CD8-positive, alpha-beta memory T cell (primary cell): Measurements from ENCODE around the gene ADGB. TPM values are rescaled to one million over a fixed set of nuclear protein-coding genes. Genes with fewer than 3 reads are reported as not detected.

Source experiments
- CTCF ChIA-PET: fragments of 350-600 bp; sonication (Branson Sonifier 250); formaldehyde crosslinking; loops from one replicate; lab custom pipeline; 2021; ENCODE audit warnings: antibody characterized with exemption; lab: Charles Lee
- POLR2A ChIA-PET: fragments of 350-600 bp; sonication (Branson Sonifier 250); formaldehyde crosslinking; loops from one replicate; lab custom pipeline; 2021; ENCODE audit warnings: antibody characterized with exemption; lab: Charles Lee
- DNase-seq, 5 donors: peaks; one replicate each; pipeline versions ENCODE4 v3.0.0 to v3.0.0-alpha.2; 2020 to 2022; ENCODE audit warnings: mixed read lengths in 1 of 5
- H3K27ac ChIP-seq: one replicate; pipeline ENCODE4 v1.7.0; 2013; ENCODE audit warnings: low read depth, mild to moderate bottlenecking, low read length, moderate library complexity
- H3K27me3 ChIP-seq: 2 replicates; pipeline ENCODE4 v1.7.0; 2013; ENCODE audit warnings: low read length, mild to moderate bottlenecking; ENCODE audit not compliant: insufficient read depth, poor library complexity, severe bottlenecking
- H3K36me3 ChIP-seq: 2 replicates; pipeline ENCODE4 v1.7.0; 2013; ENCODE audit warnings: mild to moderate bottlenecking, low read length, moderate library complexity; ENCODE audit not compliant: insufficient read depth
- H3K4me1 ChIP-seq: 2 replicates; pipeline ENCODE4 v1.7.0; 2013; ENCODE audit warnings: mild to moderate bottlenecking, low read length, moderate library complexity; ENCODE audit not compliant: insufficient read depth
- H3K4me3 ChIP-seq: 2 replicates; pipeline ENCODE4 v1.7.0; 2013; ENCODE audit warnings: mild to moderate bottlenecking, low read length
- H3K9me3 ChIP-seq: 2 replicates; pipeline ENCODE4 v1.7.0; 2013; ENCODE audit warnings: mild to moderate bottlenecking, low read length
- H3K27ac Mint-ChIP-seq, 8 donors: one replicate each; pipeline ENCODE4 v1.8.0; 2020 to 2021; ENCODE audit warnings: mixed read lengths in 8 of 8, mild to moderate bottlenecking in 6 of 8, inconsistent platforms in 3 of 8, moderate library complexity in 3 of 8
- H3K27me3 Mint-ChIP-seq, 2 donors: one replicate each; pipeline ENCODE4 v1.8.0; 2020 to 2021; ENCODE audit warnings: mixed read lengths in 2 of 2, mild to moderate bottlenecking in 1 of 2, moderate library complexity in 1 of 2
- H3K36me3 Mint-ChIP-seq, 3 donors: one replicate each; pipeline ENCODE4 v1.8.0; 2020 to 2021; ENCODE audit warnings: mixed read lengths in 3 of 3, inconsistent platforms in 1 of 3, mild to moderate bottlenecking in 1 of 3
- H3K4me1 Mint-ChIP-seq, 3 donors: one replicate each; pipeline ENCODE4 v1.8.0; 2020 to 2021; ENCODE audit warnings: mixed read lengths in 3 of 3, inconsistent platforms in 1 of 3, mild to moderate bottlenecking in 1 of 3
- H3K4me3 Mint-ChIP-seq, 7 donors: one replicate each; pipeline ENCODE4 v1.8.0; 2020 to 2021; ENCODE audit warnings: mixed read lengths in 7 of 7, mild to moderate bottlenecking in 6 of 7, moderate library complexity in 4 of 7, inconsistent platforms in 2 of 7
- H3K9me3 Mint-ChIP-seq, 5 donors: one replicate each; pipeline ENCODE4 v1.8.0; 2020 to 2022; ENCODE audit warnings: mixed read lengths in 5 of 5, mild to moderate bottlenecking in 3 of 5, moderate library complexity in 2 of 5, inconsistent platforms in 1 of 5
- polyA plus RNA-seq: library from polyadenylated mRNA; unstranded; fragments of 300-500 nt; fragmentation: Illumina TruSeq; gene quantifications from one replicate; pipeline ENCODE4 v1.2.3, GENCODE V29; 2021
- total RNA-seq, 2 experiments: library from RNA; stranded (reverse); gene quantifications; one replicate each; pipeline ENCODE4 v1.2.3, GENCODE V29; 2021

ADGB gene
- total and polyA plus RNA-seq, 3 experiments from 2014 or later, result 0.22 to 0.35 TPM; not detected in 1

DNA sequence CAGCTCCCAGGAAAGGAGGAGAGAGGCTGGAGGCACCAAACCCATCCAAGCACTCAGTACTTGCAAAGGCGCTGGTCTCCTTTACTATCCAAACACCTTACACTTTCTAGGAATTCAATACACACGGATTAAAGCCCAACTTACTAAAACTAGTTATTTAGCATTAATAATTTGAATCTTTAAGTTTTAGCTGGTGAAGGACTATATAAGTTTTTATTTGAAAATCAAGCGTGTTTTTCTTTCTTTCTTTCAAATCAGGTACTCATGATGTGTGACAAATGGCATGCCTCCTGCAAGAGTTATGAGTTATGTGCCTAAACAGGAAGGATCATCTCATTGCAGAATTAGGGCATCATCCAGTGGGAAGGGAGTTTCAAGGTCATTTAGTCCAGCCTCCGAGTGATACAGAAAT lies 263.7 kb downstream of the ADGB start:
- no peaks in the 10 kb centered on the region for H3K36me3 ChIP-seq
- peaks cover 3 to 4% (median 4%) of the 10 kb centered on the region in 3 donors for H3K4me1 Mint-ChIP-seq
- ChIA-PET POLR2A (no interaction called here), CTCF (no interaction called here)
- no peaks in the 10 kb centered on the region for H3K27me3 ChIP-seq
- H3K4me3 Mint-ChIP-seq, result no peak overlapping the region
- H3K27me3 Mint-ChIP-seq, result no peaks in the 10 kb centered on the region
- H3K27ac ChIP-seq, result no peak overlapping the region
- DNase-seq, result no peak
- H3K4me3 ChIP-seq, result no peak overlapping the region
- H3K36me3 Mint-ChIP-seq, result no peaks in the 10 kb centered on the region
- no peaks in the 10 kb centered on the region for H3K9me3 Mint-ChIP-seq
- H3K9me3 ChIP-seq, result no peaks in the 10 kb centered on the region
- H3K27ac Mint-ChIP-seq, result no peak overlapping the region
- H3K4me1 ChIP-seq, result no peaks in the 10 kb centered on the region

DNA sequence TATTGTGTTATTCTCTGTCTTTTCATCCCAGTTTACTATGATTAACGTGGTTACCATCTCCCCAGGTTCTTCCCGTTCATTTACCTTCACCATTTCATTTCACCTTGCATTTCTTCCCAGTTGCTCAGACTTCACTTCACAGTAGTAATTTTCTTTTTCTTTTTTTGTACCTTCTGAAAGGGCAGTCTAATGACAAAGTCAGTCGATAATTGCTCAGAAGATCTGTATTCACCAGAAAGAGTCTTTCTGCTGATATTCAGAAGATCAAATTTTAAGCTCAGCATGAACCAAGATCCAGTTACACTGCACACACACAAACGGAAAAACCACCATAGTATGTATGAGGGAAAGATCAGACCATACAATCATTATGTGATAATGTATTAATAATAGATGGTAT lies 265.5 kb downstream of the ADGB start:
- Mint-ChIP-seq H3K27me3 (peaks cover 0 to 3% of the 10 kb centered on the region in 2 donors), H3K27ac (peak overlapping the region in 1 of 8 donors; percentile 43), H3K9me3 (no peaks in the 10 kb centered on the region), H3K4me1 (no peaks in the 10 kb centered on the region), H3K4me3 (no peak overlapping the region), H3K36me3 (no peaks in the 10 kb centered on the region)
- ChIA-PET POLR2A (no interaction called here), CTCF (no interaction called here)
- DNase-seq, result no peak
- H3K27me3 ChIP-seq, result no peaks in the 10 kb centered on the region
- no peak overlapping the region for H3K4me3 ChIP-seq
- no peaks in the 10 kb centered on the region for H3K9me3 ChIP-seq
- no peak overlapping the region for H3K27ac ChIP-seq
- H3K4me1 ChIP-seq, result no peaks in the 10 kb centered on the region
- no peaks in the 10 kb centered on the region for H3K36me3 ChIP-seq

DNA sequence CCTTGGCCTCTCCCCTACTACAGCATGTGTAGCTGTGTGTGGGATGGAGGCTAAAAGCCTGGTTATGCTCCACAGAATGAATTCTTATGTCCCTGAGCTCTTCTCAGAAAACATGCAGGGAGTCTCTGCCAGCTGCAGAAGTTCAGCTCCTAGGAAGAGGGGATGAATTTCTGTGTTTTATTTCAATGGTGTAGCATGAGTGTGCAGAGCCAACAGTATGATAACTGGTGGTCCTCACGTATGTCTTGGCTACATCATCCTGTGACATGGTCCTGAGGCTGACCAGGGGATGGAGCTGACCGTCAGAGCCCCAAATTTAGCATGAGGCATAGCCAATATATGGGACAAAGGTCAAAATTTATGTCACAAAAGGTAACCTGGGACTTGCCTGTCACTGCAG lies 266.1 kb downstream of the ADGB start:
- no peak overlapping the region for H3K4me3 ChIP-seq
- Mint-ChIP-seq H3K4me1 (no peaks in the 10 kb centered on the region), H3K36me3 (no peaks in the 10 kb centered on the region), H3K27me3 (peaks cover 2 to 6% of the 10 kb centered on the region in 2 donors), H3K4me3 (no peak overlapping the region), H3K27ac (no peak overlapping the region), H3K9me3 (no peaks in the 10 kb centered on the region)
- H3K9me3 ChIP-seq, result no peaks in the 10 kb centered on the region
- H3K27me3 ChIP-seq, result no peaks in the 10 kb centered on the region
- no peak for DNase-seq
- no peak overlapping the region for H3K27ac ChIP-seq
- no peaks in the 10 kb centered on the region for H3K36me3 ChIP-seq
- POLR2A ChIA-PET, result interaction anchor here (0.6 kb wide), 1 partner anchor 60 kb away, joined by 3 read pairs; no protein-coding TSS in a partner anchor
- H3K4me1 ChIP-seq, result no peaks in the 10 kb centered on the region
- CTCF ChIA-PET, result no interaction called here

Other genes with a start within 250 kb of the ADGB start
- gene RAB32, start 55.1 kb upstream of the ADGB start, total RNA-seq, result under 1 TPM in 1 of 2 experiments, not detected in 1; 0.51 TPM
- 0.53 TPM for gene RAB32, start 55.1 kb upstream of the ADGB start, polyA plus RNA-seq